Panc1 (cell line): ENCODE measurements around the gene SEC14L5. TPM values are rescaled to one million over a fixed set of nuclear protein-coding genes. Genes with fewer than 3 reads are reported as not detected.

ENCODE experiments used
- ATAC-seq: fragments of 200-7000 bp; cut with Tn5 transposase; 2 replicates; pipeline ENCODE4 v1.9.1; 2020; ENCODE audit warnings: mild to moderate bottlenecking, moderate library complexity
- BruUV-seq: library from RNA; stranded (reverse); fragments of 400-500 nt; replicated peaks from 2 replicates; lab custom pipeline; 2021; lab: Mats Ljungman, UMichigan
- CTCF ChIA-PET: fragments of 300-600 bp; sonication (Branson Sonifier 250); formaldehyde crosslinking; loops from one replicate; lab custom pipeline; 2022; ENCODE audit warnings: antibody characterized with exemption; lab: Charles Lee
- POLR2A ChIA-PET: fragments of 300-600 bp; sonication (Branson Sonifier 250); formaldehyde crosslinking; loops from one replicate; lab custom pipeline; 2022; ENCODE audit warnings: antibody characterized with exemption; lab: Charles Lee
- DNase-seq: peaks from one replicate; pipeline ENCODE4 v3.0.0-alpha.2; 2010; ENCODE audit warnings: low read depth, low spot score
- H3K27ac ChIP-seq: 2 replicates; pipeline ENCODE4 v1.5.1; 2011; ENCODE audit warnings: mild to moderate bottlenecking, low read length, inconsistent platforms
- H3K27me3 ChIP-seq: fragments of 200-500 bp; sonication (Bioruptor generic); 2 replicates; pipeline ENCODE4 v1.6.0; 2014; ENCODE audit warnings: low read length, inconsistent platforms; ENCODE audit not compliant: control insufficient read depth, insufficient read depth
- H3K36me3 ChIP-seq: fragments of 200-500 bp; sonication (Bioruptor generic); 2 replicates; pipeline ENCODE4 v1.5.1; 2014; ENCODE audit warnings: inconsistent platforms, mild to moderate bottlenecking, low read length, moderate library complexity; ENCODE audit not compliant: control insufficient read depth, insufficient read depth
- H3K4me1 ChIP-seq: 2 replicates; pipeline ENCODE4 v1.5.1; 2011; ENCODE audit warnings: inconsistent platforms, mild to moderate bottlenecking, low read length, moderate library complexity; ENCODE audit not compliant: control insufficient read depth, insufficient read depth
- H3K4me3 ChIP-seq, 2 experiments: 2 replicates each; pipeline ENCODE4 v1.5.1; 2011 to 2012; ENCODE audit warnings: low read depth in 2 of 2, low read length in 2 of 2, mild to moderate bottlenecking in 2 of 2, inconsistent platforms in 1 of 2, moderate library complexity in 1 of 2
- H3K9me3 ChIP-seq: fragments of 200-500 bp; sonication (Bioruptor generic); 2 replicates; pipeline ENCODE4 v1.5.1; 2014; ENCODE audit warnings: low read depth, mild to moderate bottlenecking, inconsistent platforms, low read length, moderate library complexity; ENCODE audit not compliant: control insufficient read depth, insufficient read depth
- CTCF ChIP-seq: fragments of 450-650 bp; IDR thresholded peaks from 2 replicates; pipeline ENCODE4 v1.5.1; 2017; ENCODE audit warnings: mild to moderate bottlenecking
- POLR2AphosphoS5 ChIP-seq: IDR thresholded peaks from 2 replicates; pipeline ENCODE4 v1.6.1; 2012; ENCODE audit warnings: mild to moderate bottlenecking, low read depth, low read length, moderate library complexity
- SIN3A ChIP-seq: IDR thresholded peaks from 2 replicates; pipeline ENCODE4 v1.6.1; 2012; ENCODE audit warnings: low read depth, mild to moderate bottlenecking, low read length, moderate library complexity, borderline replicate concordance; ENCODE audit not compliant: insufficient read depth
- TCF7L2 ChIP-seq: IDR thresholded peaks from 2 replicates; pipeline ENCODE4 v1.6.1; 2011; ENCODE audit warnings: mild to moderate bottlenecking, low read depth, low read length, inconsistent platforms
- in situ Hi-C: cut with HindIII; loops from 2 replicates; pipeline ENCODE4 v1.10.0; 2016; ENCODE audit warnings: low sequenced_read_pairs, low pct_unique_long_range_greater_than_20kb
- intact Hi-C: fragments of 100-400 bp; cut with micrococcal nuclease; formaldehyde crosslinking; loops from one replicate; pipeline ENCODE4 v1.10.0; 2022; ENCODE audit not compliant: unreplicated experiment
- total RNA-seq: library from RNA; stranded (reverse); gene quantifications from one replicate; pipeline ENCODE4 v1.2.1, GENCODE V29; 2021; ENCODE audit not compliant: unreplicated experiment
- TF ChIP-seq, protein P1 (sequence below), 2 experiments: IDR thresholded peaks; 2 replicates each; pipeline ENCODE4 v1.6.1; 2011 to 2012; ENCODE audit warnings: low read depth in 2 of 2, control low read depth in 1 of 2, low read length in 1 of 2, mild to moderate bottlenecking in 1 of 2, moderate library complexity in 1 of 2; ENCODE audit not compliant: insufficient read depth in 1 of 2

The SEC14L5 gene
- total RNA-seq, 1 experiment from 2014 or later, result 0.26 TPM

- peak; percentile 60 for ATAC-seq
- H3K9me3 ChIP-seq, result no peaks in the 10 kb centered on the region
- TF ChIP-seq CTCF, result peak; percentile 23; the same call in 1 of the 2 replicates
- TF ChIP-seq TCF7L2, result no peak
- intact Hi-C loops, result no loop called here
- H3K27me3 ChIP-seq, result no peaks in the 10 kb centered on the region; the same call in 1 of the 2 replicates
- no TSS peak for BruUV-seq
- H3K36me3 ChIP-seq, result no peaks in the 10 kb centered on the region
- no peak overlapping the region for H3K4me3 ChIP-seq
- no peaks in the 10 kb centered on the region for H3K4me1 ChIP-seq
- CTCF ChIA-PET, result interaction anchor here (0.7 kb wide), 1 partner anchor 556 kb away, joined by 3 read pairs; no protein-coding TSS in a partner anchor
- H3K27ac ChIP-seq, result no peak overlapping the region
- no peak for DNase-seq
- POLR2A ChIA-PET, result no interaction called here
- in situ Hi-C loops, result no loop called here
Observed at GRCh38 chr16:5058476-5058875, 100.3 kb downstream of the SEC14L5 start.

GRCh38 chr16:5059386-5060072 lies 101.4 kb downstream of the SEC14L5 start:
- no peak for ATAC-seq
- intact Hi-C loops, result no loop called here
- POLR2A ChIA-PET, result no interaction called here
- no peaks in the 10 kb centered on the region; the same call in 1 of the 2 replicates for H3K27me3 ChIP-seq
- CTCF ChIA-PET, result no interaction called here
- DNase-seq, result no peak
- no peaks in the 10 kb centered on the region for H3K9me3 ChIP-seq
- H3K36me3 ChIP-seq, result no peaks in the 10 kb centered on the region
- no peak overlapping the region for H3K4me3 ChIP-seq
- H3K27ac ChIP-seq, result no peak overlapping the region
- H3K4me1 ChIP-seq, result no peaks in the 10 kb centered on the region
- TF ChIP-seq, protein P1, sequence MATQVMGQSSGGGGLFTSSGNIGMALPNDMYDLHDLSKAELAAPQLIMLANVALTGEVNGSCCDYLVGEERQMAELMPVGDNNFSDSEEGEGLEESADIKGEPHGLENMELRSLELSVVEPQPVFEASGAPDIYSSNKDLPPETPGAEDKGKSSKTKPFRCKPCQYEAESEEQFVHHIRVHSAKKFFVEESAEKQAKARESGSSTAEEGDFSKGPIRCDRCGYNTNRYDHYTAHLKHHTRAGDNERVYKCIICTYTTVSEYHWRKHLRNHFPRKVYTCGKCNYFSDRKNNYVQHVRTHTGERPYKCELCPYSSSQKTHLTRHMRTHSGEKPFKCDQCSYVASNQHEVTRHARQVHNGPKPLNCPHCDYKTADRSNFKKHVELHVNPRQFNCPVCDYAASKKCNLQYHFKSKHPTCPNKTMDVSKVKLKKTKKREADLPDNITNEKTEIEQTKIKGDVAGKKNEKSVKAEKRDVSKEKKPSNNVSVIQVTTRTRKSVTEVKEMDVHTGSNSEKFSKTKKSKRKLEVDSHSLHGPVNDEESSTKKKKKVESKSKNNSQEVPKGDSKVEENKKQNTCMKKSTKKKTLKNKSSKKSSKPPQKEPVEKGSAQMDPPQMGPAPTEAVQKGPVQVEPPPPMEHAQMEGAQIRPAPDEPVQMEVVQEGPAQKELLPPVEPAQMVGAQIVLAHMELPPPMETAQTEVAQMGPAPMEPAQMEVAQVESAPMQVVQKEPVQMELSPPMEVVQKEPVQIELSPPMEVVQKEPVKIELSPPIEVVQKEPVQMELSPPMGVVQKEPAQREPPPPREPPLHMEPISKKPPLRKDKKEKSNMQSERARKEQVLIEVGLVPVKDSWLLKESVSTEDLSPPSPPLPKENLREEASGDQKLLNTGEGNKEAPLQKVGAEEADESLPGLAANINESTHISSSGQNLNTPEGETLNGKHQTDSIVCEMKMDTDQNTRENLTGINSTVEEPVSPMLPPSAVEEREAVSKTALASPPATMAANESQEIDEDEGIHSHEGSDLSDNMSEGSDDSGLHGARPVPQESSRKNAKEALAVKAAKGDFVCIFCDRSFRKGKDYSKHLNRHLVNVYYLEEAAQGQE (IDR thresholded peaks at IDR 0.05; ENCODE audit: insufficient read depth in 1 of 2, low read depth in 2 of 2, low read length in 1 of 2), result no peak
- TF ChIP-seq SIN3A (no peak), TCF7L2 (no peak), CTCF (no peak), POLR2AphosphoS5 (no peak)
- BruUV-seq, result no TSS peak
- in situ Hi-C loops, result no loop called here
